Brain microvascular endothelial cell (primary cell): Measurements from ENCODE around the gene CSRNP3.

Experiments
- DNase-seq: peaks from one replicate; pipeline ENCODE4 v3.0.0-alpha.2; 2020
- H3K27ac ChIP-seq: fragments of 250-450 bp; sonication (Bioruptor Pico); 2 replicates; pipeline ENCODE4 v1.5.1; 2020; ENCODE audit warnings: mild to moderate bottlenecking, moderate library complexity
- H3K27me3 ChIP-seq: fragments of 250-450 bp; sonication (Bioruptor Pico); replicated peaks from 2 replicates; pipeline ENCODE4 v1.5.1; 2020; ENCODE audit warnings: mild to moderate bottlenecking
- H3K36me3 ChIP-seq: fragments of 250-450 bp; sonication (Bioruptor Pico); replicated peaks from 2 replicates; pipeline ENCODE4 v1.5.1; 2020; ENCODE audit warnings: mild to moderate bottlenecking
- H3K4me3 ChIP-seq: 2 replicates; pipeline ENCODE4 v1.5.1; 2011; ENCODE audit warnings: low read depth, mild to moderate bottlenecking, control low read depth, low read length, moderate library complexity
- in situ Hi-C: cut with HindIII; loops from 2 replicates; pipeline ENCODE4 v1.10.0; 2017; ENCODE audit warnings: low sequenced_read_pairs, low pct_ligation_motif_present
- TF ChIP-seq, protein P1 (sequence below): IDR thresholded peaks from 2 replicates; pipeline ENCODE4 v1.5.1; 2011; ENCODE audit warnings: low read depth, mild to moderate bottlenecking, moderate library complexity, low read length, control low read depth, inconsistent platforms; ENCODE audit errors: missing control alignments

Gene CSRNP3

DNA sequence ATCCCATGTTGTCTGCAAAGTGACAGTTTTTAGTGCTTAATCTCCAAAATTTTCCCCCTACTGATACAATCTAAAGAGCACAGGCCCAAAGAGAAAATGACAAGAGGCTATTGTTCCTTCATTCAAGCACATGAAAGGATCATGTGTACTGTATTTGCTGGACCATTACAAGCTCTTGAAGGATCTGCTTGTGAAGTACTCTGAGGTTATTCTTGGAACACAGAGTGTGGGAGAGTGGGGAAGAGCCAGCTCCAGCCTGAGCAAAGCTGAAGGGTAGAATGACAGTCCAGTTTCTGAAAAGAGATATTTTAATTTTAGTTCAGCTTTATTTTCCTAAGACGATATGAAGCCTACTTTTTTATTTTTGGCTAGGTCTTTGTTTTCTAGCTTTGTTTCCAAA, 212.3 kb downstream of the CSRNP3 start:
- in situ Hi-C loops = no loop called here
- Histone ChIP-seq H3K27me3 (no peaks in the 10 kb centered on the region), H3K27ac (no peak overlapping the region), H3K4me3 (no peak overlapping the region), H3K36me3 (no peaks in the 10 kb centered on the region)
- TF ChIP-seq, protein P1, sequence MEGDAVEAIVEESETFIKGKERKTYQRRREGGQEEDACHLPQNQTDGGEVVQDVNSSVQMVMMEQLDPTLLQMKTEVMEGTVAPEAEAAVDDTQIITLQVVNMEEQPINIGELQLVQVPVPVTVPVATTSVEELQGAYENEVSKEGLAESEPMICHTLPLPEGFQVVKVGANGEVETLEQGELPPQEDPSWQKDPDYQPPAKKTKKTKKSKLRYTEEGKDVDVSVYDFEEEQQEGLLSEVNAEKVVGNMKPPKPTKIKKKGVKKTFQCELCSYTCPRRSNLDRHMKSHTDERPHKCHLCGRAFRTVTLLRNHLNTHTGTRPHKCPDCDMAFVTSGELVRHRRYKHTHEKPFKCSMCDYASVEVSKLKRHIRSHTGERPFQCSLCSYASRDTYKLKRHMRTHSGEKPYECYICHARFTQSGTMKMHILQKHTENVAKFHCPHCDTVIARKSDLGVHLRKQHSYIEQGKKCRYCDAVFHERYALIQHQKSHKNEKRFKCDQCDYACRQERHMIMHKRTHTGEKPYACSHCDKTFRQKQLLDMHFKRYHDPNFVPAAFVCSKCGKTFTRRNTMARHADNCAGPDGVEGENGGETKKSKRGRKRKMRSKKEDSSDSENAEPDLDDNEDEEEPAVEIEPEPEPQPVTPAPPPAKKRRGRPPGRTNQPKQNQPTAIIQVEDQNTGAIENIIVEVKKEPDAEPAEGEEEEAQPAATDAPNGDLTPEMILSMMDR = no peak
- no peak for DNase-seq

DNA sequence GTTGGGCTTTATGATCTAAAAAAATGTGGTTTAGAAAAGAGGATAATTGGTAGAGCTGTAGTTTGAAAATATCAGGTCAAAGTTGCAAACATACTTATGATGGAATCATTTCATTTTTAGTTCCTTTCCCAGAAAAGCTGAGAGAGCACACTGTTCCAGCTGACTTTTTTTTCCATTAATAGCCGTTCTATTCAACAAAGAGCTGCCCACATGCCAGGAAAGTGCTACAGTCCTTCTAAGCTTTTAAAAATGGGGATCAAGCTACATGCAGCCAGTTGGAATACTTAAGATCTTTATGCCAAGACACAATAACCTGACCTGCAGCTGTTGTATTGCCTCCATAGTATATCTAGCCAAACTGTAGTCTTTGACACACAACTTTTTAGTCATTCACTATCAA, 213.0 kb downstream of the CSRNP3 start:
- TF ChIP-seq, protein P1 = no peak
- no peak overlapping the region for H3K27ac ChIP-seq
- in situ Hi-C loops = no loop called here
- H3K4me3 ChIP-seq = no peak overlapping the region
- H3K36me3 ChIP-seq = no peaks in the 10 kb centered on the region
- no peaks in the 10 kb centered on the region for H3K27me3 ChIP-seq
- DNase-seq = no peak

DNA sequence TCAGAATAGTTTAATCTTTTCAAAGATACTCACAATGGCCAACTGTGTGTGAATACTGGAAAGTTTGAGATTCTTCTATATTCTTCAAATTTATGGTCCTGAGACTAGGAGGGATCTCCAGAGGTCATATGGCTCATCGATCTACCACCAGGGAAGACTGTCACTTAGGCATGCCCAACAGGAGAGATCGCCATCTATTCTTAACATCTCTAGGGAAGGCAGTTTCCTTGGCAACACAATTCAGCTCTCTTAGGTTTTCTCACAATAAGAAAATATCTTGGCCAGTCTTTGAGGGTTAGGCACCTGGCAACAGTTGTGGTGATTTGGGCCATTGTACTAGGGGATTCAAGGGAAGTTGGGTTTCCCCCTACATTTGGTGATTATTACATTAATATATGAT, 217.3 kb downstream of the CSRNP3 start:
- TF ChIP-seq, protein P1 = no peak
- Histone ChIP-seq H3K27ac (no peak overlapping the region), H3K4me3 (no peak overlapping the region), H3K27me3 (no peaks in the 10 kb centered on the region), H3K36me3 (no peaks in the 10 kb centered on the region)
- in situ Hi-C loops = no loop called here
- DNase-seq = no peak

DNA sequence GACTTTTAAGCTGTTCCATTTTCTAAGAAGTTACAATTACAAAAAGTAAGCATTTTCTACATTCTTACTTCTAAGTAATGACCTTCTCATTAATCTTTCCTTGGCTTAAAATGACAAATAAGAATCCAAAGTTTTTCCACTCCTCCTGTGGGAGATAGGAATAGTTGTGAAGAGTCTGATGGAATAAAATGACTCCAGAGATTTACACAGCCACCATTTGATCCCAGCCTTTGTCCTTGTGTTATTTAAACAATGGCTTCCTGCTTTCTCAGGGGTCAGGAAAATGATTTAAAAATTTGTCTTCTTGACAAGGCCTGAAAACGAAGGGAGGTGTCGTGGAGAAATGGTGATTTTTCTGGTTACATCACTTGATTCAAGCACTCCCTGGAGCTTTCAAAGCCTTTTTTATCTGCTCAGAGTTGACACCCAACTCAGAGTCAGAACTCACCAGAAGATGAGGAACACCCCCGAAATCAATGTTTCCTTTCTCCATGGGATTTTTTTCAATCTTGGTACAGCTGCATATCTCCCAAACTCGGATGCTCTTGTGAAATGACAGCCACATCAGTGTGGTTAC, 218.0 kb downstream of the CSRNP3 start:
- DNase-seq = no peak

DNA sequence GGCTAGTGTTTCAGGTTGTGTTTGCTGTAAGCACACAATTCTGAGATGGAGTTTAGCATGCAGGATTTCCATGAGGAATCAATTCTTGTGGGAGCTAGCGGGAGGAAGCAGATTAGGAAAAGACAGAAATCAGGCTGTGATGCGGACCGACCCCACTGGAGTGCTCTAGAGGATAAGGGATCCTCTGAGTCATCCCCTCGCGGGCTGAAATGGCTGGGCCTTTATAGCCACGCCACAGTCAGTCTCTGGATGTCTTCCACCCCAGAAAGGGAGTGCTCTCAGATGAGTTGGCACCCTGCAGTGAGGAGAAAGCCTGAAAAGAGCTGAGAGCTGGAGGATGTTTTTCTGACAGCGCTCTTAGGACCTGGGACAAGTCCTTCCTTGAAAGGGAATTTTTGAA, 222.1 kb downstream of the CSRNP3 start:
- no peaks in the 10 kb centered on the region for H3K36me3 ChIP-seq
- no peak overlapping the region for H3K27ac ChIP-seq
- no peak overlapping the region for H3K4me3 ChIP-seq
- TF ChIP-seq, protein P1 = peak; percentile 31
- in situ Hi-C loops = no loop called here
- no peaks in the 10 kb centered on the region for H3K27me3 ChIP-seq
- peak; percentile 74 for DNase-seq

More for the DNA sequence above, 218.0 kb downstream of the CSRNP3 start:
- TF ChIP-seq, protein P1 = no peak
- no peak overlapping the region for H3K4me3 ChIP-seq
- in situ Hi-C loops = no loop called here
- no peaks in the 10 kb centered on the region for H3K36me3 ChIP-seq
- no peaks in the 10 kb centered on the region for H3K27me3 ChIP-seq
- H3K27ac ChIP-seq = no peak overlapping the region

DNA sequence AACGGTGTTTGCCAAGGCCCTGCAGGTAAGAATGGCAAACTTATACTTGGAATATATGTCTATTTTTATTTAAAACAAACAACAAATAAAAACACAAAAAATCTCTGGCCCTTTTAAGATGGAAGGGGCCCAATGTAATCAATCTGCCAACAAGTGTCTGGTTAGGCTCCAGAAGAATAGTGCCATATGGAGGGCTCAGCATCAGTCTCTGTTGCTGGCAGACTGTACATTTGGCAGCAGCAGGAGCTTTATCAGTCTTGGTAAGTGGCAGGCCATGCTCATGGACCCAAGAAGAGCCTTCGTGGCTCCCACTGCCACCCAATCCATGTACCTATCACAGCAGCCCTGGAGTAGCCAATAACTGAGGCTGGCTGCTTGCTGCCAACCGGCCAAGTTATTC, 223.4 kb downstream of the CSRNP3 start:
- H3K4me3 ChIP-seq = no peak overlapping the region
- no peaks in the 10 kb centered on the region for H3K36me3 ChIP-seq
- H3K27me3 ChIP-seq = no peaks in the 10 kb centered on the region
- DNase-seq = no peak
- TF ChIP-seq, protein P1 = no peak
- no peak overlapping the region for H3K27ac ChIP-seq
- in situ Hi-C loops = no loop called here
